Upper lobe of left lung (tissue), 4 donors: ENCODE data around the gene TJP3.

Experiments
- EP300 ChIP-seq, 4 donors: sonication (generic); formaldehyde crosslinking; IDR thresholded peaks; one replicate each; pipeline ENCODE4 v1.5.1; 2017; ENCODE audit warnings: antibody characterized with exemption in 4 of 4, control low read depth in 2 of 4
- POLR2A ChIP-seq, 4 donors: fragments of 450-650 bp; IDR thresholded peaks; one replicate each; pipeline ENCODE4 v1.5.1; 2016 to 2017; ENCODE audit warnings: antibody characterized with exemption in 4 of 4, mild to moderate bottlenecking in 2 of 4
- POLR2AphosphoS5 ChIP-seq, 2 donors: sonication (generic); formaldehyde crosslinking; IDR thresholded peaks; one replicate each; pipeline ENCODE4 v1.5.1; 2017; ENCODE audit warnings: antibody characterized with exemption in 2 of 2
- TF ChIP-seq, protein P1 (sequence below), 6 experiments: fragments of 450-650 bp in 4 of 6; fragments of 200-600 bp in 2 of 6; sonication (generic) in 2 of 6; IDR thresholded peaks; one replicate each; pipeline ENCODE4 v1.5.1; 2016 to 2019; ENCODE audit warnings: antibody characterized with exemption in 6 of 6

DNA sequence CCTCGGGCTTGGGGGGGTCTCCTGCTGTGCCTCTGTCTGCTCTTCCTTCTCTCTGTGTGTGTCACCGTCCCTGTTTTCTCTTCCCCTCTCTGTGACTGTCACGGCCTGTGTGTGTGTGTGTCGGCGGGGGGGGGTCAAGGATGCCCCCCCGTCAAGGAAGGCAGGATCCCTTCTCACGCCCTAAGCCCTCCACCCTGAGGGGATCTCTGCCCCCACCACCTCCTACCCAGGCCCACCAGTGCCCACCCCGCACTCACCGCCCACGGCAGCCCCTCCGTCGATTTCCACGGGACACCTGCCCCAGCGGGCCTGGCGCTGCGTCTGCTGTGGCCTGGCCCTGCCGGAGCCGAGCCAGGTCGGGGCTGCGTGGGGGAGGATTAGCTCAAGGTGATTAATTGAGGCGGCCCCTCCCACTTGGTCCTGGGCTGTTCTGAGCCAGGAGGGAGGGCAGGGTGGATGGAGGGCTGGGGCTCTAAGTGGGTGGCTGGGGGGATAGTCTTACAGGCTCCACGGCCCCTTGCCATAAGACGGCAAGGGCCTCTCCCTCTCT, 63.8 kb downstream of the TJP3 start, which contains the start of gene RAX2:
- TF ChIP-seq POLR2A (IDR thresholded peaks at IDR 0.05) (no peak), POLR2AphosphoS5 (IDR thresholded peaks at IDR 0.05) (no peak), EP300 (IDR thresholded peaks at IDR 0.05) (no peak)
- TF ChIP-seq, protein P1, sequence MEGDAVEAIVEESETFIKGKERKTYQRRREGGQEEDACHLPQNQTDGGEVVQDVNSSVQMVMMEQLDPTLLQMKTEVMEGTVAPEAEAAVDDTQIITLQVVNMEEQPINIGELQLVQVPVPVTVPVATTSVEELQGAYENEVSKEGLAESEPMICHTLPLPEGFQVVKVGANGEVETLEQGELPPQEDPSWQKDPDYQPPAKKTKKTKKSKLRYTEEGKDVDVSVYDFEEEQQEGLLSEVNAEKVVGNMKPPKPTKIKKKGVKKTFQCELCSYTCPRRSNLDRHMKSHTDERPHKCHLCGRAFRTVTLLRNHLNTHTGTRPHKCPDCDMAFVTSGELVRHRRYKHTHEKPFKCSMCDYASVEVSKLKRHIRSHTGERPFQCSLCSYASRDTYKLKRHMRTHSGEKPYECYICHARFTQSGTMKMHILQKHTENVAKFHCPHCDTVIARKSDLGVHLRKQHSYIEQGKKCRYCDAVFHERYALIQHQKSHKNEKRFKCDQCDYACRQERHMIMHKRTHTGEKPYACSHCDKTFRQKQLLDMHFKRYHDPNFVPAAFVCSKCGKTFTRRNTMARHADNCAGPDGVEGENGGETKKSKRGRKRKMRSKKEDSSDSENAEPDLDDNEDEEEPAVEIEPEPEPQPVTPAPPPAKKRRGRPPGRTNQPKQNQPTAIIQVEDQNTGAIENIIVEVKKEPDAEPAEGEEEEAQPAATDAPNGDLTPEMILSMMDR (IDR thresholded peaks at IDR 0.05), result no peak
